ENCODE measurements around the gene IRF2. TPM values are rescaled to one million over a fixed set of nuclear protein-coding genes. Genes with fewer than 3 reads are reported as not detected.

The IRF2 gene
- total RNA-seq, 2 experiments from 2014 or later = 45.1 to 46.5 TPM

- ChIA-PET CTCF (no interaction called here), POLR2A (no interaction called here)
Measured at GRCh38 chr4:184402740-184403383, 71.5 kb downstream of the IRF2 start.

GRCh38 chr4:184402239-184402638 lies 72.1 kb downstream of the IRF2 start:
- ChIA-PET POLR2A (no interaction called here), CTCF (no interaction called here)

GRCh38 chr4:184401397-184402171 lies 72.8 kb downstream of the IRF2 start:
- ChIA-PET POLR2A (no interaction called here), CTCF (no interaction called here)

GRCh38 chr4:184400891-184401290 lies 73.5 kb downstream of the IRF2 start:
- CTCF ChIA-PET = no interaction called here
- POLR2A ChIA-PET = no interaction called here

GRCh38 chr4:184400375-184400870 lies 73.9 kb downstream of the IRF2 start:
- ChIA-PET POLR2A (no interaction called here), CTCF (no interaction called here)

GRCh38 chr4:184399512-184399908 lies 74.8 kb downstream of the IRF2 start:
- ChIA-PET CTCF (no interaction called here), POLR2A (no interaction called here)

GRCh38 chr4:184398741-184399511 lies 75.4 kb downstream of the IRF2 start:
- ChIA-PET POLR2A (no interaction called here), CTCF (no interaction called here)

GRCh38 chr4:184397516-184398163 lies 76.7 kb downstream of the IRF2 start:
- ChIA-PET CTCF (no interaction called here), POLR2A (no interaction called here)

GRCh38 chr4:184396570-184397515 lies 77.5 kb downstream of the IRF2 start:
- CTCF ChIA-PET = no interaction called here
- POLR2A ChIA-PET = no interaction called here

GRCh38 chr4:184395971-184396391 lies 78.4 kb downstream of the IRF2 start:
- POLR2A ChIA-PET = interaction anchor here (0.8 kb wide), 1 partner anchor 128 kb away, joined by 5 read pairs; no protein-coding TSS in a partner anchor
- CTCF ChIA-PET = interaction anchor here (1.4 kb wide), 1 partner anchor 32 kb away, joined by 3 read pairs; no protein-coding TSS in a partner anchor

- ChIA-PET CTCF (interaction anchor here (1.4 kb wide), 1 partner anchor 33 kb away, joined by 3 read pairs; no protein-coding TSS in a partner anchor), POLR2A (interaction anchor here (0.8 kb wide), 1 partner anchor 127 kb away, joined by 5 read pairs; no protein-coding TSS in a partner anchor)
Measured at GRCh38 chr4:184395451-184395917, 78.9 kb downstream of the IRF2 start.

GRCh38 chr4:184392748-184393559 lies 81.4 kb downstream of the IRF2 start:
- ChIA-PET CTCF (no interaction called here), POLR2A (no interaction called here)

- CTCF ChIA-PET = no interaction called here
Measured at GRCh38 chr4:184392316-184392715, 82.0 kb downstream of the IRF2 start.

GRCh38 chr4:184389978-184390900 lies 84.1 kb downstream of the IRF2 start:
- CTCF ChIA-PET = no interaction called here

More at GRCh38 chr4:184392316-184392715, 82.0 kb downstream of the IRF2 start:
- POLR2A ChIA-PET = no interaction called here

GRCh38 chr4:184388106-184388505 lies 86.2 kb downstream of the IRF2 start:
- POLR2A ChIA-PET = no interaction called here
- CTCF ChIA-PET = no interaction called here

More at GRCh38 chr4:184389978-184390900, 84.1 kb downstream of the IRF2 start:
- POLR2A ChIA-PET = no interaction called here

GRCh38 chr4:184387351-184387750 lies 87.0 kb downstream of the IRF2 start:
- POLR2A ChIA-PET = no interaction called here
- CTCF ChIA-PET = no interaction called here

- ChIA-PET POLR2A (no interaction called here), CTCF (no interaction called here)
Measured at GRCh38 chr4:184386271-184386781, 88.0 kb downstream of the IRF2 start.

All from activated CD8-positive, alpha-beta memory T cell treated with anti-CD3 and anti-CD28 coated beads for 36 hours (primary cell).